ENCODE measurements around the gene RCC1. TPM values are rescaled to one million over a fixed set of nuclear protein-coding genes. Genes with fewer than 3 reads are reported as not detected.
"Not testable (repeated sequence)": the region's sequence is repeated elsewhere in the genome, so short reads cannot be mapped to it uniquely, and the experiment has no call there.

RCC1 gene
- total RNA-seq, result 4.1 TPM
- long read RNA-seq, partial matches to known transcripts, result 0 of 1 reads
- long read RNA-seq, other reads (novel, unspliced or antisense), result 1 of 1 reads

DNA sequence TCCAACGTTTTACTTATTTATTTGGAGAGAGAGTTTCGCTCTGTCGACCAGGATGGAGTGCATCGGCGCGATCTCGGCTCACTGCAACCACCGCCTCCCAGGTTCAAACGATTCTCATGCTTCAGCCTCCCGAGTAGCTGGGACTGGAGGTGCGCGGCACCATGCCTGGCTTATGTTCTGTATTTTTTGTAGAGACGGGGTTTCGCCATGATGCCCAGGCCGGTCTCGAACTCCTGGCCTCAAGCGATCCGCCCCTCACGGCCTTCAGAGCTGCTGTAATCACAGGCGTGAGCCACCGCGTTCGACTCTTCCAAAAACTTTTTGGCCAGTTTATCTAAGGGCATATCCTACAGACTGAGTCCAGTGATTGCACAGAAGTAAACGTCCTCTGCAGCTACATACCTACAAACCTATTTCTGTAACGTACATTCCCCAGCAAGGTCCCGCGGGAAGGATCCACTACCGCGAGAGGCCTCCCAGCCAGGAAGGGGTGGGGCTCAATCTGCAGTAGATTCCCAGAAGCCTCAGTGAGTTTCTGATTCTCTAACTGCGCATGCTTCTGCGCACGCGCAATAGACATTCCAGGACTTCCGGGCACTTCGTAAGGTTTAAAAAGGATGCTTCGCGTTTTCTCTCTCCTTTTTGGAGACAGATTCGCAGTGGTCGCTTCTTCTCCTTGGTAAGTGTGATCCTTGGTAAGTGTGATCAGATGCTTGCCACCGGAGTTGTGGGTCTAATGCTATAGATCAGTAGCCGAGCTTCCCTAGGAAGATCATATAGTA is at the start of gene RCC1:
Gene RCC1, plus strand, starts transcription at position 638 of the 782 bp plus-strand sequence. CDS start 23,824 bp downstream, outside the sequence.
- DNase-seq (ENCODE audit: low spot score), result peak; percentile 97
- intact Hi-C loops (cut with DNase I), result loop anchor here (2.0 to 5.0 kb wide), 4 partner anchors 47 to 258 kb away; partner anchors contain the start of genes TRNAU1AP and YTHDF2

GRCh38 chr1:28456078-28456477 is 49.8 kb upstream of the RCC1 start:
- intact Hi-C loops (cut with DNase I), result no loop called here
- DNase-seq (ENCODE audit: low spot score), result no peak

DNA sequence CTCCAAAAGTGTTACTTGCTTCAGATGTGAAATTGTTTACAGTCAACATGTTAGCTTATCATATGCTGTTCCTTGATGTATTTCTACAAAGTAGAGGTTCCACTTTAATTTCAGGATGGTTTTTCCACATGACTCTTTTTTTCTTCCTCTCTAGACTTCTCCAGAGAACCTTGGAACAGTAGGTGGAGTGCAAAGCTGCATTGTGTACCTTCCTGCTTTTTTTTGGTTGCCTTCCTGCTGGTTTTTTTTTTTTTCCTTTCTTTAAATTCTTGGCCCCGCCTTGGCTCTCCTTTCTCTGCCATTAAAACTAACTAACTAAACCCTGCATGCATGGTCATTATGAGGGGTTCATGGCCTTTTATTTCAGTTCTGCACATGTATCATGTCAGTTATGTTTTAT is 48.2 kb upstream of the RCC1 start:
- no peak for DNase-seq (ENCODE audit: low spot score)
- intact Hi-C loops (cut with DNase I), result no loop called here

GRCh38 chr1:28458237-28459228 is 47.3 kb upstream of the RCC1 start:
- intact Hi-C loops (cut with DNase I), result no loop called here
- no peak for DNase-seq (ENCODE audit: low spot score)

GRCh38 chr1:28466226-28466778 is 39.5 kb upstream of the RCC1 start:
- intact Hi-C loops (cut with DNase I), result no loop called here

GRCh38 chr1:28470146-28470545 is 35.7 kb upstream of the RCC1 start:
- intact Hi-C loops (cut with DNase I), result loop anchor here (10.0 kb wide), 1 partner anchor 55 kb away; no protein-coding TSS in a partner anchor
- DNase-seq (ENCODE audit: low spot score), result no peak

More at GRCh38 chr1:28466226-28466778, 39.5 kb upstream of the RCC1 start:
- DNase-seq (ENCODE audit: low spot score), result no peak

- intact Hi-C loops (cut with DNase I), result loop anchor here (10.0 kb wide), 1 partner anchor 65 kb away; no protein-coding TSS in a partner anchor
These were observed 26.3 kb upstream of the RCC1 start for GRCh38 chr1:28479497-28479896.

GRCh38 chr1:28480308-28480707 is 25.5 kb upstream of the RCC1 start:
- no peak for DNase-seq (ENCODE audit: low spot score)
- intact Hi-C loops (cut with DNase I), result no loop called here

More at GRCh38 chr1:28479497-28479896, 26.3 kb upstream of the RCC1 start:
- DNase-seq (ENCODE audit: low spot score), result not testable (repeated sequence)

DNA sequence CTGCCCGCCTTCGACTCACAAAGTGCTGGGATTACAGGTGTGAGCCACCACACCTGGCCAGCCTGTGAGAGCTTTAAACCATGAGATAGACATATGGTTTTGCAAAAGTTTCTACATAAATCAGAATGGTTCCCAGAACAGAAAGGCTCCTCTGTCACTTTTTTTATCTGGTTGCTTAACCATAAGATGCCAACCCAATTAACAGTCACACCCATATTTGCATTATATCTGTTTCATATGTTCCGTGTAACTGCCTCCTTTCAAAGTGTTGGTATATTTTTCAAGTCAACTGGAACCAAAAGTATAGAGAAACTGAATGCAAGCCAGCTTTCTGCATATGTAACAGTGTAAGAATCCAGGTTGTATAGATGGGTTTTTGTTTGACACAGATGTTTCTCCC is 23.7 kb upstream of the RCC1 start:
- intact Hi-C loops (cut with DNase I), result no loop called here
- DNase-seq (ENCODE audit: low spot score), result no peak

GRCh38 chr1:28482702-28483101 is 23.1 kb upstream of the RCC1 start:
- intact Hi-C loops (cut with DNase I), result no loop called here

DNA sequence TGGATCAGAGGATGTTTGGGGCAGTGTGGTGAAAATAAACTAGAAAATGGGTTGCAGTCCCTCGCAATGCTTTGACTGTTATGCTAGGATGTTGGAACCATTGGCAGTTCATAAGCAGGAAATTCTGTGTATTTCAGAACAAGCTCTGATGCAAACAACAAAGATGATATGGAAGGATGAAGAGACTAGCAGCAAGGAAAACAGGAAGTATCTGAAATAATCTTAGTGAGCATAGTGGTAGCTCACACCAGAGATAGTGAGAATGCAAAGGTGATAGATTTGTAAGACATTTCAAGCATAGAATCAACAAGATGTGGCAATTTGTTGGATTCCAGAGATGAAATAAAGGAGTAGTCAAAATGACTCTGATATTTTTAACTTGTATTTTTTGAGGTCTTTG is 11.1 kb upstream of the RCC1 start:
- intact Hi-C loops (cut with DNase I), result no loop called here
- DNase-seq (ENCODE audit: low spot score), result no peak

More at GRCh38 chr1:28482702-28483101, 23.1 kb upstream of the RCC1 start:
- DNase-seq (ENCODE audit: low spot score), result no peak

DNA sequence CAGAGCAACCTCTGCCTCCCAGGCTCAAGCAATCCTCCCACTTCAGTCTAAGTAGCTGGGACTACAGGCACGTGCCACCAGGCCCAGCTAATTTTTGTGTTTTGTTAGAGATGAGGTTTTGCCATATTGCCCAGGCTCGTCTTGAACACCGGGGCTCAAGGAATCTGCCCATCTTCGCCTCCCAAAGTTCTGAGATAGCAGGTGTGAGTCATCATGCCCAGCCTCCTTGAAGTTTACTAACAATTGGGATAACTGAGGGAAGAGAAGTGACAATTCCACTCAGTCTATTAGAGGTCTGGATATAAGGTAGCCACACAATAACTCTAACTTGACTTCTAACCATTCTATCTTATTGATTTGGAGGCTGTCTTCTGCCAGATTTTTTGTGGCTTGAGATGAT is 6.3 kb upstream of the RCC1 start:
- no peak for DNase-seq (ENCODE audit: low spot score)
- intact Hi-C loops (cut with DNase I), result no loop called here

DNA sequence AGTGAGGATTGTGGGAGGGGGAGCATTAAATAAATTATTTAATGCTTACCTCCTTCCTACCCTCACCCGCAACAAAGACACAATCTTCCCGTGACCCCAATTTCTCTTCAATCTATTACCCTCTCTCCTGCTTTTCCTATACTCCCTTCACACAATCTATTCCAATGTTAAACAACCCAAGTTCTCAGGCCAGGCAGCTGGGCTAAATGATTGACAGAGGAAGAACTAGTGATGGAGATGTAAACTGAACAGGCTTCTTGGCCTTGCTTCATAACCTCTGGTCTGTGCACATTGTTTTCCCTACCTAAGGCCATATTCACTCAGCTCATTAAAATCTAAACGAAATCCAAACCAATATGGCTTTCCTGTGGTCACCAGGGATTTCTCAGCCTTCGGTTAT is 3.9 kb upstream of the RCC1 start:
- DNase-seq (ENCODE audit: low spot score), result no peak
- intact Hi-C loops (cut with DNase I), result no loop called here

DNA sequence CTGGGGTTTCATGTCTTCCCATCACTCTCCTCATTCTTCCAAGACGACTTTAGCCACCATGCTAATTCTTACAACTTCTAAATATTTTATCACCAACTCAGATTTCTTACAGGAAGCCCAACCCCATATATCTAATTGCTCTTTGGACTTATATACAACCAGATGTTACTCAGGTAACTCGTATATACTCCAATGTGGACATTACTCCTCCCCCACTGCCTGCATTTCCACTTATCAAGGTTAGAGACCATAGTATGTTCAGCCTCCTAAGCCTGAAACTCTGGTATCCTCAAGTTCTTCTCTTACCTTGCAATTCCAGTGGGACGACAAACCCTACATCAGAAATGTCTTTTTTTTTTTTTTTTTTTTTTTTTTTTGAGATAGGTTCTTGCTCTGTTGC is 2.7 kb upstream of the RCC1 start:
- DNase-seq (ENCODE audit: low spot score), result no peak
- intact Hi-C loops (cut with DNase I), result no loop called here

GRCh38 chr1:28506907-28507246 is 1.0 kb downstream of the RCC1 start:
- no peak for DNase-seq (ENCODE audit: low spot score)
- intact Hi-C loops (cut with DNase I), result loop anchor here (2.0 to 5.0 kb wide), 3 partner anchors 74 to 260 kb away; partner anchors contain the start of gene YTHDF2

DNA sequence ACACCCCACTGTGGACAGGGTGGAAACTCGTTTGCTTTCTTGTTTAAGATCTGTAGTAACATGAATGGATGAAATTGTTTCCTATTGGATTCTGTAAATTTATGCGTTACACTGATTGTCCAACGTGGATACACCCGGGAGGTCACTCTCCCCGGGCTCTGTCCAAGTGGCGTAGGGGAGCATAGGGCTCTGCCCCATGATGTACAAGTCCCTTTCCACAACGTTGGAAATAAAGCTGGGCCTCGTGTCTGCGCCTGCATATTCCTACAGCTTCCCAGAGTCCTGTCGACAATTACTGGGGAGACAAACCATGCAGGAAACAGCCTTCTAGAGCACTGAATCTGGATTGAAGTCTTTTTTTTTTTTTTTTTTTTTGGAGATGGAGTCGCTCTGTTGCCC is 1.4 kb downstream of the RCC1 start:
- no peak for DNase-seq (ENCODE audit: low spot score)
- intact Hi-C loops (cut with DNase I), result loop anchor here (2.0 to 5.0 kb wide), 3 partner anchors 74 to 260 kb away; partner anchors contain the start of gene YTHDF2

DNA sequence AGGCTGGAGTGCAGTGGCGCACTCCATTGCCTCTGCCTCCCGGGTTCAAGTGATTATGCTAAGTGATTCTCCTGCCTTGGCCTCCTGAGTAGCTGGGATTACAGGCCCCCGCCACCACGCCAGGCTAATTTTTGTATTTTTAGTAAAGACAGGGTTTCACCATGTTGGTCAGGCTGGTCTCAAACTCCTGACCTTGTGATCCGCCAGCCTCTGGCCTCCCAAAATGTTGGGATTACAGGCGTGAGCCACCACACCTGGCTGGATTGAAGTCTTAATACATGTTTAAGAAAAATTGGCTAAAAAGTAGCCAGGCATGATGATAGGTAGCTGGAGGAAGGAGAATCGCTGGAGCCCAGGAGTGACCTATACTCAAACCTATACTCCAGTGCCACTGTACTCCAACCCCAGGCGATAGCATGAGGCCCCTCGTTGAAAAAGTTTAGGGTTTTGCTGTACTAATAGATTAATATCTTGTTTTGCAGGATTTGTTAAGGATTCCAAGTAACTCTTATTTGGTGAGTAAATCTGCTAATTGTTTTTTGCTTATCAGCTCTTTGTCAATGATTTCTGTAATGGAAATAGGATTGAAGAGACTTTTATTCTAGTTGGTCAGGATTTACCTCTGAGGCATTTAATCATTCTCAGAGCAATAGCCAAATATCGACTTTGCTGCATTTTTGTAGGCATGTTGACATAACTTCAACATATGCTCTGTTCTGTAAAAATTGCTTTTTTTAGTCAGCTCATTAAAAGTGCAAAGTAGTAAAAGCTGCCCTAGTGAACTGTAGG is 2.0 kb downstream of the RCC1 start:
- intact Hi-C loops (cut with DNase I), result loop anchor here (2.0 to 5.0 kb wide), 3 partner anchors 73 to 261 kb away; partner anchors contain the start of gene YTHDF2
- no peak for DNase-seq (ENCODE audit: low spot score)

- no peak for DNase-seq (ENCODE audit: low spot score)
- intact Hi-C loops (cut with DNase I), result loop anchor here (5.0 kb wide), 2 partner anchors 229 to 261 kb away; partner anchors contain the start of gene YTHDF2
These were observed 2.6 kb downstream of the RCC1 start for GRCh38 chr1:28508435-28508754.

All from cardiac septum (tissue), 1 donor.